ENCODE results near the gene VIT.

The VIT gene

GRCh38 chr2:36777788-36778187 is 81.3 kb downstream of the VIT start:
- H3K4me3 ChIP-seq (ENCODE audit: low read depth, low read length): no peak overlapping the region
- no peak for TF ChIP-seq CTCF (IDR thresholded peaks at IDR 0.05; ENCODE audit: low read depth, low read length)

- TF ChIP-seq CTCF (IDR thresholded peaks at IDR 0.05; ENCODE audit: low read depth, low read length): no peak
- H3K4me3 ChIP-seq (ENCODE audit: low read depth, low read length): no peak overlapping the region
Observed at GRCh38 chr2:36779462-36779861, 83.0 kb downstream of the VIT start.

GRCh38 chr2:36780231-36780839 is 83.8 kb downstream of the VIT start:
- peak; percentile 64 for TF ChIP-seq CTCF (IDR thresholded peaks at IDR 0.05; ENCODE audit: low read depth, low read length)
- H3K4me3 ChIP-seq (ENCODE audit: low read depth, low read length): 0 out of 2 replicates have a peak overlapping the region, but pooled peaks have one; percentile 11

- no peak for TF ChIP-seq CTCF (IDR thresholded peaks at IDR 0.05; ENCODE audit: low read depth, low read length)
Observed at GRCh38 chr2:36781907-36782720, 85.6 kb downstream of the VIT start.

GRCh38 chr2:36783246-36783645 is 86.7 kb downstream of the VIT start:
- no peak overlapping the region for H3K4me3 ChIP-seq (ENCODE audit: low read depth, low read length)
- TF ChIP-seq CTCF (IDR thresholded peaks at IDR 0.05; ENCODE audit: low read depth, low read length): no peak

More at GRCh38 chr2:36781907-36782720, 85.6 kb downstream of the VIT start:
- no peak overlapping the region for H3K4me3 ChIP-seq (ENCODE audit: low read depth, low read length)

- H3K4me3 ChIP-seq (ENCODE audit: low read depth, low read length): no peak overlapping the region
- peak; percentile 96 for TF ChIP-seq CTCF (IDR thresholded peaks at IDR 0.05; ENCODE audit: low read depth, low read length)
Observed at GRCh38 chr2:36785179-36785795, 88.8 kb downstream of the VIT start.
